OCI-LY3 (cell line): ENCODE measurements around the gene TUBA8.

Experiments used
- EZH2phosphoT487 ChIP-seq: fragments of 200-600 bp; shearing (Covaris generic); IDR thresholded peaks from 2 replicates; pipeline ENCODE4 v1.6.1; 2018; ENCODE audit warnings: antibody characterized with exemption, mixed run types, low read depth
- TF ChIP-seq, protein P1 (sequence below): fragments of 200-600, 300-600 bp; sonication (generic); IDR thresholded peaks from 2 replicates; pipeline ENCODE4 v1.5.1; 2014; ENCODE audit warnings: antibody characterized with exemption, low read length, low read depth

GRCh38 chr22:18062421-18062820, 48.2 kb upstream of the TUBA8 start:
- TF ChIP-seq, protein P1, sequence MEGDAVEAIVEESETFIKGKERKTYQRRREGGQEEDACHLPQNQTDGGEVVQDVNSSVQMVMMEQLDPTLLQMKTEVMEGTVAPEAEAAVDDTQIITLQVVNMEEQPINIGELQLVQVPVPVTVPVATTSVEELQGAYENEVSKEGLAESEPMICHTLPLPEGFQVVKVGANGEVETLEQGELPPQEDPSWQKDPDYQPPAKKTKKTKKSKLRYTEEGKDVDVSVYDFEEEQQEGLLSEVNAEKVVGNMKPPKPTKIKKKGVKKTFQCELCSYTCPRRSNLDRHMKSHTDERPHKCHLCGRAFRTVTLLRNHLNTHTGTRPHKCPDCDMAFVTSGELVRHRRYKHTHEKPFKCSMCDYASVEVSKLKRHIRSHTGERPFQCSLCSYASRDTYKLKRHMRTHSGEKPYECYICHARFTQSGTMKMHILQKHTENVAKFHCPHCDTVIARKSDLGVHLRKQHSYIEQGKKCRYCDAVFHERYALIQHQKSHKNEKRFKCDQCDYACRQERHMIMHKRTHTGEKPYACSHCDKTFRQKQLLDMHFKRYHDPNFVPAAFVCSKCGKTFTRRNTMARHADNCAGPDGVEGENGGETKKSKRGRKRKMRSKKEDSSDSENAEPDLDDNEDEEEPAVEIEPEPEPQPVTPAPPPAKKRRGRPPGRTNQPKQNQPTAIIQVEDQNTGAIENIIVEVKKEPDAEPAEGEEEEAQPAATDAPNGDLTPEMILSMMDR: no peak
- no peak for TF ChIP-seq EZH2phosphoT487
